HepG2 (cell line): Measurements from ENCODE around the gene ZNF28. TPM values are rescaled to one million over a fixed set of nuclear protein-coding genes. Genes with fewer than 3 reads are reported as not detected.
A peak's percentile ranks its signal among the peaks of the same experiment; 100 is the strongest.

Source experiments
- ADNP ChIP-seq: sonication (generic); formaldehyde crosslinking; IDR thresholded peaks from 2 replicates; pipeline ENCODE4 v1.4.0; 2020; ENCODE audit warnings: missing genetic modification reagents
- KDM4B ChIP-seq: sonication (generic); formaldehyde crosslinking; IDR thresholded peaks from 2 replicates; pipeline ENCODE4 v1.4.0; 2020; ENCODE audit warnings: missing genetic modification reagents
- MEF2D ChIP-seq: sonication (generic); formaldehyde crosslinking; IDR thresholded peaks from 2 replicates; pipeline ENCODE4 v1.5.1; 2020; ENCODE audit warnings: mild to moderate bottlenecking, missing genetic modification reagents
- MXI1 ChIP-seq: IDR thresholded peaks from 3 replicates; pipeline ENCODE4 v1.6.1; 2012; ENCODE audit warnings: low read depth, low read length, inconsistent platforms, borderline replicate concordance
- THYN1 ChIP-seq: sonication (generic); formaldehyde crosslinking; IDR thresholded peaks from 2 replicates; pipeline ENCODE4 v1.8.1; 2023; ENCODE audit warnings: low read depth, mild to moderate bottlenecking, moderate library complexity, missing genetic modification reagents, borderline replicate concordance
- ZBTB38 ChIP-seq: sonication (generic); formaldehyde crosslinking; IDR thresholded peaks from 2 replicates; pipeline ENCODE4 v1.5.1; 2020; ENCODE audit warnings: mild to moderate bottlenecking, missing genetic modification reagents
- ZFY ChIP-seq: sonication (generic); formaldehyde crosslinking; IDR thresholded peaks from 2 replicates; pipeline ENCODE4 v1.4.0; 2020; ENCODE audit warnings: missing genetic modification reagents
- ZNF121 ChIP-seq: sonication (generic); formaldehyde crosslinking; IDR thresholded peaks from 2 replicates; pipeline ENCODE4 v1.5.0; 2020; ENCODE audit warnings: mild to moderate bottlenecking, missing genetic modification reagents
- ZNF430 ChIP-seq: sonication (generic); formaldehyde crosslinking; IDR thresholded peaks from 2 replicates; pipeline ENCODE4 v1.9.0; 2021; ENCODE audit warnings: mild to moderate bottlenecking, missing genetic modification reagents
- ZNF614 ChIP-seq: IDR thresholded peaks from 2 replicates; pipeline ENCODE4 v1.6.1; 2018; ENCODE audit warnings: missing biosample characterization, missing genetic modification reagents, inconsistent platforms, borderline replicate concordance
- ZNF7 ChIP-seq: IDR thresholded peaks from 2 replicates; pipeline ENCODE4 v1.6.1; 2016; ENCODE audit warnings: missing biosample characterization, missing genetic modification reagents
- ZNF709 ChIP-seq: sonication (generic); formaldehyde crosslinking; IDR thresholded peaks from 2 replicates; pipeline ENCODE4 v1.5.0; 2020; ENCODE audit warnings: mild to moderate bottlenecking, missing genetic modification reagents
- ZNF781 ChIP-seq: sonication (generic); formaldehyde crosslinking; IDR thresholded peaks from 2 replicates; pipeline ENCODE4 v1.5.1; 2020; ENCODE audit warnings: borderline replicate concordance, mild to moderate bottlenecking, missing genetic modification reagents; ENCODE audit errors: not compliant biosample characterization
- ZNF788 ChIP-seq: sonication (generic); formaldehyde crosslinking; IDR thresholded peaks from 2 replicates; pipeline ENCODE4 v1.5.0; 2020; ENCODE audit warnings: mild to moderate bottlenecking, missing genetic modification reagents, borderline replicate concordance
- polyA plus RNA-seq, 8 experiments: library from polyadenylated mRNA; depleted of rRNA in 3 of 8; stranded (reverse) in 7 of 8; unstranded in 1 of 8; fragments of >200 nt; fragmentation: Illumina TruSeq in 4 of 8; extraction: Trizol in 4 of 8; gene quantifications; 2 replicates each; pipeline versions ENCODE4 v1.2.1 to v1.2.3, GENCODE V29; 2011 to 2016; ENCODE audit warnings: low read depth in 4 of 8, missing spikeins in 1 of 8, mixed read lengths in 1 of 8; ENCODE audit not compliant: insufficient read depth in 1 of 8
- total RNA-seq, 5 experiments: library from RNA; depleted of rRNA; stranded (reverse); fragments of >200 nt; fragmentation: Illumina TruSeq; extraction: Trizol; gene quantifications; 2 replicates each; pipeline ENCODE4 v1.2.3, GENCODE V29; 2016; ENCODE audit warnings: low read depth in 1 of 5
- TF ChIP-seq, protein P1 (sequence below): sonication (generic); formaldehyde crosslinking; IDR thresholded peaks from 2 replicates; pipeline ENCODE4 v1.8.0; 2023; ENCODE audit warnings: mild to moderate bottlenecking, missing genetic modification reagents
- TF ChIP-seq, protein P2 (sequence below), 2 experiments: sonication (generic) in 1 of 2; formaldehyde crosslinking in 1 of 2; IDR thresholded peaks; 2 replicates each; pipeline versions ENCODE4 v1.4.0 to v1.6.1; 2018 to 2020; ENCODE audit warnings: missing genetic modification reagents in 2 of 2, borderline replicate concordance in 1 of 2, low read depth in 1 of 2, mild to moderate bottlenecking in 1 of 2, missing biosample characterization in 1 of 2
- TF ChIP-seq, protein P3 (sequence below): sonication (generic); formaldehyde crosslinking; IDR thresholded peaks from 2 replicates; pipeline ENCODE4 v1.4.0; 2020; ENCODE audit warnings: missing genetic modification reagents
- TF ChIP-seq, protein P4 (sequence below): sonication (generic); formaldehyde crosslinking; IDR thresholded peaks from 2 replicates; pipeline ENCODE4 v1.5.0; 2020; ENCODE audit warnings: missing genetic modification reagents, mild to moderate bottlenecking, borderline replicate concordance
- TF ChIP-seq, protein P5 (sequence below): sonication (generic); formaldehyde crosslinking; IDR thresholded peaks from 2 replicates; pipeline ENCODE4 v1.8.1; 2023; ENCODE audit warnings: mild to moderate bottlenecking, moderate library complexity, missing genetic modification reagents

The ZNF28 gene
- total and polyA plus RNA-seq, 2 of the 13 experiments (the other 11 are each of a cell fraction or from before 2014, with no cell fraction given), result 5.0 to 16.0 TPM

DNA sequence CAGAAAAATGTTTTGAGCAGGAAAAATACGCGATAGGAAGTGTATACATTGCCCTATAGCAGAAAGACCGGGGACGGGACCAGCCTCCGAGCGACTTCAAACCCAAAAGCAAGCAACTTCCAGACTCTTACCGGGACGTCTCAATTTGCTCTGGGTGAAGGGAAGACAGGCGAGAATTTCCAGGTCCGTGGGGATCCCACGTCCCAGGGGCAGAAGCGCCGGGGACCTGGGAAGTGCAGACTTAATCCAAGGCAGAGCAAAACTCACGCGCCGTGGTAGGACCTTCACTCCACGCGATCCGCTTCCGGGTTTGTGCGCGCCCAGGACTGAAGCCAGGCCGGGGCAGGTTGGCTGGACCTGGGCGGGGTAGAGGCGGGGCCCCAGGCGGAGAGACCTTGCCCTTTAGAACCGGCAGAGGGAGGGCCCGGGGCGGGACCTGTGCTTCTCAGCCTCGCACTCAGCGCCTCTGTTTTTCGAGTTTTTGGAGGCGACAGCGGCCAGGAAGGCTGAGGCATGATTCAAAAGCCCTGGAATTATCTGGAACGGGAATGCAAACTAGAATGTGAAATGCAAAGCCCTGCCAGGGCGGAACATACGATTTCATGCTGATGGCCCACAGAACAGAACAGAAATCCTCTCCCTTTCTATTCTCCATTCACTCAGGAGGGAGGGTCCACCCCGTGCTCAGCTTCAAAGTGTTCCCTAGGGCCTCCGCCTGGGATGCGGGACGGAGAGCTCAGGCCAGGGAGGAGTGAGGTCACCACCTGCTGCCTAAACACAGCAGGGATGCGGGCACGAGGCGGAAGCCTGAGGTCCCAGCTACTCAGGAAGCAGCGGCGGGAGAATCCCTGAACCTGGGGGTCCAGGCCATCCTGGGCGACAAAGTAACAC is 34.7 kb downstream of the ZNF28 start, which contains the start of gene ZNF600 (continued):
- TF ChIP-seq ZNF614, result peak; percentile 57; the same call in 1 of the 2 replicates
- 0 out of 2 replicates have a peak, but pooled peaks have one; percentile 28 for TF ChIP-seq THYN1 (CRISPR knock-in tag)
- TF ChIP-seq ZFY (CRISPR knock-in tag), result peak; percentile 70
- TF ChIP-seq, protein P1, sequence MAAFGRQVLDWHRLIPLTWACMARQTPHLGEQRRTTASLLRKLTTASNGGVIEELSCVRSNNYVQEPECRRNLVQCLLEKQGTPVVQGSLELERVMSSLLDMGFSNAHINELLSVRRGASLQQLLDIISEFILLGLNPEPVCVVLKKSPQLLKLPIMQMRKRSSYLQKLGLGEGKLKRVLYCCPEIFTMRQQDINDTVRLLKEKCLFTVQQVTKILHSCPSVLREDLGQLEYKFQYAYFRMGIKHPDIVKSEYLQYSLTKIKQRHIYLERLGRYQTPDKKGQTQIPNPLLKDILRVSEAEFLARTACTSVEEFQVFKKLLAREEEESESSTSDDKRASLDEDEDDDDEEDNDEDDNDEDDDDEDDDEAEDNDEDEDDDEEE (CRISPR knock-in tag), result peak; percentile 86; the same call in 1 of the 2 replicates
- TF ChIP-seq ZNF430 (CRISPR knock-in tag), result peak; percentile 63; the same call in 1 of the 2 replicates
- peak; percentile 73 for TF ChIP-seq ZNF121 (CRISPR knock-in tag)
- TF ChIP-seq KDM4B, result 0 out of 2 replicates have a peak, but pooled peaks have one; percentile 38
- TF ChIP-seq, protein P2, sequence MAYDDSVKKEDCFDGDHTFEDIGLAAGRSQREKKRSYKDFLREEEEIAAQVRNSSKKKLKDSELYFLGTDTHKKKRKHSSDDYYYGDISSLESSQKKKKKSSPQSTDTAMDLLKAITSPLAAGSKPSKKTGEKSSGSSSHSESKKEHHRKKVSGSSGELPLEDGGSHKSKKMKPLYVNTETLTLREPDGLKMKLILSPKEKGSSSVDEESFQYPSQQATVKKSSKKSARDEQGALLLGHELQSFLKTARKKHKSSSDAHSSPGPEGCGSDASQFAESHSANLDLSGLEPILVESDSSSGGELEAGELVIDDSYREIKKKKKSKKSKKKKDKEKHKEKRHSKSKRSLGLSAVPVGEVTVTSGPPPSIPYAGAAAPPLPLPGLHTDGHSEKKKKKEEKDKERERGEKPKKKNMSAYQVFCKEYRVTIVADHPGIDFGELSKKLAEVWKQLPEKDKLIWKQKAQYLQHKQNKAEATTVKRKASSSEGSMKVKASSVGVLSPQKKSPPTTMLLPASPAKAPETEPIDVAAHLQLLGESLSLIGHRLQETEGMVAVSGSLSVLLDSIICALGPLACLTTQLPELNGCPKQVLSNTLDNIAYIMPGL (CRISPR knock-in tag; IDR thresholded peaks at IDR 0.05; ENCODE audit: borderline replicate concordance in 1 of 2, low read depth in 1 of 2), result peak in 1 of 2 experiments; percentile 76; a peak in 3 of 4 replicates
- TF ChIP-seq, protein P3, sequence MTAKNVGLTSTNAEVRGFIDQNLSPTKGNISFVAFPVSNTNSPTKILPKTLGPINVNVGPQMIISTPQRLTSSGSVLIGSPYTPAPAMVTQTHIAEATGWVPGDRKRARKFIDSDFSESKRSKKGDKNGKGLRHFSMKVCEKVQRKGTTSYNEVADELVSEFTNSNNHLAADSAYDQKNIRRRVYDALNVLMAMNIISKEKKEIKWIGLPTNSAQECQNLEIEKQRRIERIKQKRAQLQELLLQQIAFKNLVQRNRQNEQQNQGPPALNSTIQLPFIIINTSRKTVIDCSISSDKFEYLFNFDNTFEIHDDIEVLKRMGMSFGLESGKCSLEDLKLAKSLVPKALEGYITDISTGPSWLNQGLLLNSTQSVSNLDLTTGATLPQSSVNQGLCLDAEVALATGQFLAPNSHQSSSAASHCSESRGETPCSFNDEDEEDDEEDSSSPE (CRISPR knock-in tag), result 0 out of 2 replicates have a peak, but pooled peaks have one; percentile 41
- TF ChIP-seq, protein P4, sequence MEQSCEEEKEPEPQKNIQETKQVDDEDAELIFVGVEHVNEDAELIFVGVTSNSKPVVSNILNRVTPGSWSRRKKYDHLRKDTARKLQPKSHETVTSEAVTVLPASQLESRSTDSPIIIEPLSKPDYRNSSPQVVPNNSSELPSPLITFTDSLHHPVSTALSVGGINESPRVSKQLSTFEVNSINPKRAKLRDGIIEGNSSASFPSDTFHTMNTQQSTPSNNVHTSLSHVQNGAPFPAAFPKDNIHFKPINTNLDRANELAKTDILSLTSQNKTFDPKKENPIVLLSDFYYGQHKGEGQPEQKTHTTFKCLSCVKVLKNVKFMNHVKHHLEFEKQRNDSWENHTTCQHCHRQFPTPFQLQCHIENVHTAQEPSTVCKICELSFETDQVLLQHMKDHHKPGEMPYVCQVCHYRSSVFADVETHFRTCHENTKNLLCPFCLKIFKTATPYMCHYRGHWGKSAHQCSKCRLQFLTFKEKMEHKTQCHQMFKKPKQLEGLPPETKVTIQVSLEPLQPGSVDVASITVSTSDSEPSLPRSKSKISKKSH (CRISPR knock-in tag), result 0 out of 2 replicates have a peak, but pooled peaks have one; percentile 49
- TF ChIP-seq ADNP (CRISPR knock-in tag), result 0 out of 2 replicates have a peak, but pooled peaks have one; percentile 13
- TF ChIP-seq, protein P5, sequence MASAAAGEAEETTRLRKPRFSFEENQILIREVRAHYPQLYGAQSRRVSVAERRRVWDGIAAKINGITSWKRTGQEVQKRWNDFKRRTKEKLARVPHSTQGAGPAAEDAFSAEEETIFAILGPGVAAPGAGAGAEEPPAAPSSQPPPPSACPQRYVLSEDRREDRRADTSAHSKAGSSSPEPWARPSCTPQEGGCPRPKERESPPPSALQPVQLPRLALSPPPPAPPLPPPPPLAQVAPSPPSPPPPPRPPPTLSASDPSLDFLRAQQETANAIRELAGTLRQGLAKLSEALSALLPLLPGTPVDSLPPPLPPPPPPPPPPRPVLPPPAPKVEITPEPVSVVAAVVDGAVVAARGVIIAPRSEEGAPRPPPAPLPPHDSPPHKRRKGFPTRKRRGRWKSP (CRISPR knock-in tag), result 0 out of 2 replicates have a peak, but pooled peaks have one; percentile 39
- peak; percentile 19; the same call in 1 of the 2 replicates for TF ChIP-seq ZNF788 (CRISPR knock-in tag)
- 0 out of 2 replicates have a peak, but pooled peaks have one; percentile 23 for TF ChIP-seq MEF2D
- TF ChIP-seq ZNF709 (CRISPR knock-in tag), result peak; percentile 61; the same call in 1 of the 2 replicates
- peak; percentile 45 for TF ChIP-seq ZNF781 (CRISPR knock-in tag)
- peak; percentile 28; the same call in 1 of the 2 replicates for TF ChIP-seq ZBTB38
- peak; percentile 67; the same call in 1 of the 3 replicates for TF ChIP-seq MXI1
- 0 out of 2 replicates have a peak, but pooled peaks have one; percentile 4 for TF ChIP-seq ZNF7 (CRISPR knock-in tag)
